Measurements from ENCODE around the gene NXF1. TPM values are rescaled to one million over a fixed set of nuclear protein-coding genes. Genes with fewer than 3 reads are reported as not detected.

The NXF1 gene
- total and polyA plus RNA-seq, 7 experiments from 2014 or later, result 66.9 to 421 (median 175) TPM

- H3K4me3 ChIP-seq (ENCODE audit: low read length), result no peak overlapping the region
- no peaks in the 10 kb centered on the region for H3K9me3 Mint-ChIP-seq
- H3K36me3 ChIP-seq (ENCODE audit: control insufficient read depth in 2 of 3, insufficient read depth in 3 of 3, low read length in 3 of 3), result peaks cover 13 to 47% (median 14%) of the 10 kb centered on the region in 3 experiments
- H3K36me3 Mint-ChIP-seq, result peaks cover 4 to 30% (median 6%) of the 10 kb centered on the region in 5 donors
- POLR2A ChIA-PET, result interaction anchor here (0.7 to 14.1 kb wide), 15 partner anchors 13 to 390 kb away, joined by 3 to 224 read pairs (median 10); partner anchors contain the start of genes EEF1G, HNRNPUL2, NXF1 and SLC3A2
- peak overlapping the region; percentile 56 to 96 (median 94) for H3K4me3 Mint-ChIP-seq
- CTCF ChIA-PET, result interaction anchor here (0.7 to 1.8 kb wide), 2 partner anchors 11 to 445 kb away, joined by 3 to 5 read pairs; no protein-coding TSS in a partner anchor
- intact Hi-C loops (cut with micrococcal nuclease), result loop anchor here in 1 of 2 donors (5.0 kb wide), 1 partner anchor 233 kb away; no protein-coding TSS in a partner anchor
- H3K4me1 Mint-ChIP-seq, result peaks cover 23 to 71% (median 55%) of the 10 kb centered on the region in 7 donors
- H3K27ac Mint-ChIP-seq, result peak overlapping the region; percentile 46 to 99 (median 96)
- peaks cover 40 to 45% of the 10 kb centered on the region in 2 donors for H3K4me1 ChIP-seq (ENCODE audit: control insufficient read depth in 2 of 2, insufficient read depth in 2 of 2, low read length in 2 of 2)
- ATAC-seq (no peak), DNase-seq (no peak)
- H3K27ac ChIP-seq (ENCODE audit: low read depth, low read length), result peak overlapping the region; percentile 38
- no peaks in the 10 kb centered on the region for H3K27me3 Mint-ChIP-seq
- H3K27me3 ChIP-seq (ENCODE audit: control insufficient read depth in 2 of 2, insufficient read depth in 2 of 2, low read length in 2 of 2), result no peaks in the 10 kb centered on the region
- H3K9me3 ChIP-seq (ENCODE audit: control insufficient read depth in 2 of 3, low read length in 3 of 3), result no peaks in the 10 kb centered on the region
Measured at GRCh38 chr11:62789576-62789975, 15.7 kb downstream of the NXF1 start.

DNA sequence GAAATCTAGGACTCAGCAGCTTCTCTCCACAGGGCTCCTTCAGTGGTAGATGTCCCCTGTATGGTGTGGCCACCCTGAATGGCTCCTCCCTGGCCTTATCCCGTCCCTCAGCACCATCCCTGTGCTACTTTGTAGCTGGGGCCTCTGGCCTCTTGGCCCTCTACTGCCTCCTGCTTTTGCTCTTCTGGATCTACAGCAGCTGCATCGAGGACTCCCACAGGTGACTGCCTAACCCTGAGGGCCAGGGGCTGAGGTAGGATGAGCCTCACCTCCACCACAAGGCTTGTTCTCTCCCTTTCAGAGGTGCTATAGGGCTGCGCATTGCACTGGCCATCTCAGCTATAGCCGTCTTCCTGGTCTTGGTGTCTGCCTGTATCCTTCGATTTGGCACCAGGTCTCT, 16.2 kb downstream of the NXF1 start:
- peaks cover 40 to 45% of the 10 kb centered on the region in 2 donors for H3K4me1 ChIP-seq (ENCODE audit: control insufficient read depth in 2 of 2, insufficient read depth in 2 of 2, low read length in 2 of 2)
- H3K27ac Mint-ChIP-seq, result peak overlapping the region; percentile 74 to 99 (median 93)
- H3K4me1 Mint-ChIP-seq, result peaks cover 23 to 65% (median 49%) of the 10 kb centered on the region in 7 donors
- no peaks in the 10 kb centered on the region for H3K27me3 Mint-ChIP-seq
- intact Hi-C loops (cut with micrococcal nuclease), result loop anchor here (1.0 to 5.0 kb wide), 2 partner anchors 57 to 233 kb away; no protein-coding TSS in a partner anchor
- H3K36me3 ChIP-seq (ENCODE audit: control insufficient read depth in 2 of 3, insufficient read depth in 3 of 3, low read length in 3 of 3), result peaks cover 8 to 41% (median 9%) of the 10 kb centered on the region in 3 experiments
- H3K27me3 ChIP-seq (ENCODE audit: control insufficient read depth in 2 of 2, insufficient read depth in 2 of 2, low read length in 2 of 2), result no peaks in the 10 kb centered on the region
- no peaks in the 10 kb centered on the region for H3K9me3 Mint-ChIP-seq
- no peaks in the 10 kb centered on the region for H3K9me3 ChIP-seq (ENCODE audit: control insufficient read depth in 2 of 3, low read length in 3 of 3)
- peaks cover 0 to 25% (median under 1%) of the 10 kb centered on the region in 5 donors for H3K36me3 Mint-ChIP-seq
- peak overlapping the region; percentile 66 to 97 (median 96) for H3K4me3 Mint-ChIP-seq
- DNase-seq (no peak), ATAC-seq (no peak)
- no peak overlapping the region for H3K4me3 ChIP-seq (ENCODE audit: low read length)
- ChIA-PET POLR2A (interaction anchor here (0.7 to 14.1 kb wide), 16 partner anchors 13 to 215 kb away, joined by 3 to 224 read pairs (median 22); partner anchors contain the start of genes EEF1G, HNRNPUL2, NXF1 and POLR2G), CTCF (interaction anchor here (0.7 to 2.0 kb wide), 2 partner anchors 73 to 444 kb away, joined by 3 to 10 read pairs; no protein-coding TSS in a partner anchor)
- peak overlapping the region; percentile 38 for H3K27ac ChIP-seq (ENCODE audit: low read depth, low read length)

GRCh38 chr11:62787005-62787759, 18.1 kb downstream of the NXF1 start, which contains the start of gene TMEM179B:
TSS of gene TMEM179B (plus strand) at chr11:62787402. CDS start at chr11:62787432, 30 bp downstream.
- Histone ChIP-seq H3K4me1 (ENCODE audit: control insufficient read depth in 2 of 2, insufficient read depth in 2 of 2, low read length in 2 of 2) (peaks cover 32 to 38% of the 10 kb centered on the region in 2 donors), H3K27ac (ENCODE audit: low read depth, low read length) (peak within 1 kb of the TSS; percentile 93), H3K4me3 (ENCODE audit: low read length) (peak within 1 kb of the TSS; percentile 82), H3K27me3 (ENCODE audit: control insufficient read depth in 2 of 2, insufficient read depth in 2 of 2, low read length in 2 of 2) (no peaks in the 10 kb centered on the region), H3K36me3 (ENCODE audit: control insufficient read depth in 2 of 3, insufficient read depth in 3 of 3, low read length in 3 of 3) (peaks cover 0 to 47% (median 6%) of the 10 kb centered on the region in 3 experiments), H3K9me3 (ENCODE audit: control insufficient read depth in 2 of 3, low read length in 3 of 3) (no peaks in the 10 kb centered on the region)
- Mint-ChIP-seq H3K27ac (peak within 1 kb of the TSS; percentile 91 to 99 (median 96)), H3K27me3 (no peaks in the 10 kb centered on the region), H3K4me1 (peaks cover 22 to 59% (median 42%) of the 10 kb centered on the region in 7 donors), H3K9me3 (no peaks in the 10 kb centered on the region), H3K4me3 (peak within 1 kb of the TSS; percentile 93 to 97 (median 96)), H3K36me3 (peaks cover 0 to 22% (median 4%) of the 10 kb centered on the region in 5 donors)
- DNase-seq (peak; percentile 87 to 98 (median 95)), ATAC-seq (peak; percentile 83)
- ChIA-PET POLR2A (interaction anchor here (0.7 to 14.1 kb wide), 29 partner anchors 12 to 195 kb away, joined by 3 to 224 read pairs (median 10); partner anchors contain the start of genes C11orf98, CSKMT, HNRNPUL2 and INTS5), CTCF (interaction anchor here (0.7 to 3.4 kb wide), 24 partner anchors 9 to 392 kb away, joined by 3 to 34 read pairs (median 6); partner anchors contain the start of genes HNRNPUL2, POLR2G, SLC3A2 and STX5)
- intact Hi-C loops (cut with micrococcal nuclease), result loop anchor here (1.0 to 5.0 kb wide), 12 partner anchors 18 to 235 kb away; partner anchors contain the start of genes NXF1 (in 2 of the 2), STX5 (in 2 of the 2), TEX54 (in 2 of the 2) and POLR2G (in 1 of the 2)

DNA sequence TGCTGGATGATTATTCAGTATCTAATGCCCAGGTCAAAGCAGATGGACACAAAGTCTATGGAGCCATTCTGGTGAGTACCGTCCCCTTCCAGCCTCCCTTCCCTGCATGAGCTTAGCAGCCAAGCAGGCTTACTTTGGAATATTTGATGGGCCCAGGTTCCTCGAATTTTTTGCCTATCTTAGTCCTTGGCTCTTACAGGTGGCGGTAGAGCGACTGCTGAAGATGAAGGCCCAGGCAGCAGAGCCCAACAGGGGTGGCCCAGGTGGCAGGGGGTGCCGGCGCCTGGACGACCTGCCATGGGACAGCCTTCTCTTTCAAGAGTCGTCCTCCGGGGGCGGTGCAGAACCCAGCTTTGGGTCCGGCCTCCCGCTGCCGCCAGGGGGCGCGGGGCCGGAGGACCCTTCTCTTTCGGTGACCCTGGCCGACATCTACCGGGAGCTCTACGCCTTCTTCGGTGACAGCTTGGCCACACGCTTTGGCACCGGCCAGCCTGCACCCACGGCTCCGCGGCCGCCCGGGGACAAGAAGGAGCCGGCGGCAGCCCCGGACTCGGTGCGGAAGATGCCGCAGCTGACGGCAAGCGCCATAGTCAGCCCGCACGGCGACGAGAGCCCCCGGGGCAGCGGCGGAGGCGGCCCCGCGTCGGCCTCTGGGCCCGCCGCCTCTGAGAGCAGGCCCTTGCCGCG, 18.8 kb downstream of the NXF1 start:
- Mint-ChIP-seq H3K36me3 (peaks cover 0 to 20% (median 4%) of the 10 kb centered on the region in 5 donors), H3K9me3 (no peaks in the 10 kb centered on the region), H3K27me3 (no peaks in the 10 kb centered on the region), H3K27ac (peak overlapping the region; percentile 88 to 99 (median 95)), H3K4me3 (peak overlapping the region; percentile 85 to 96 (median 90)), H3K4me1 (peaks cover 19 to 53% (median 38%) of the 10 kb centered on the region in 7 donors)
- Histone ChIP-seq H3K27ac (ENCODE audit: low read depth, low read length) (peak overlapping the region; percentile 93), H3K4me3 (ENCODE audit: low read length) (peak overlapping the region; percentile 82), H3K36me3 (ENCODE audit: control insufficient read depth in 2 of 3, insufficient read depth in 3 of 3, low read length in 3 of 3) (peaks cover 0 to 50% (median 6%) of the 10 kb centered on the region in 3 experiments), H3K27me3 (ENCODE audit: control insufficient read depth in 2 of 2, insufficient read depth in 2 of 2, low read length in 2 of 2) (no peaks in the 10 kb centered on the region), H3K9me3 (ENCODE audit: control insufficient read depth in 2 of 3, low read length in 3 of 3) (no peaks in the 10 kb centered on the region), H3K4me1 (ENCODE audit: control insufficient read depth in 2 of 2, insufficient read depth in 2 of 2, low read length in 2 of 2) (peaks cover 30 to 35% of the 10 kb centered on the region in 2 donors)
- ChIA-PET CTCF (interaction anchor here (0.6 to 3.4 kb wide), 26 partner anchors 9 to 392 kb away, joined by 3 to 34 read pairs (median 5); partner anchors contain the start of genes HNRNPUL2, INTS5, POLR2G and SLC3A2), POLR2A (interaction anchor here (0.7 to 14.1 kb wide), 29 partner anchors 8 to 195 kb away, joined by 3 to 224 read pairs (median 9); partner anchors contain the start of genes C11orf98, CSKMT, HNRNPUL2 and INTS5)
- intact Hi-C loops (cut with micrococcal nuclease), result loop anchor here (1.0 to 5.0 kb wide), 16 partner anchors 15 to 236 kb away; partner anchors contain the start of genes NXF1 (in 2 of the 2), POLR2G (in 2 of the 2), STX5 (in 2 of the 2) and TAF6L (in 2 of the 2)
- ATAC-seq (peak; percentile 80), DNase-seq (peak; percentile 76 to 90 (median 81))

DNA sequence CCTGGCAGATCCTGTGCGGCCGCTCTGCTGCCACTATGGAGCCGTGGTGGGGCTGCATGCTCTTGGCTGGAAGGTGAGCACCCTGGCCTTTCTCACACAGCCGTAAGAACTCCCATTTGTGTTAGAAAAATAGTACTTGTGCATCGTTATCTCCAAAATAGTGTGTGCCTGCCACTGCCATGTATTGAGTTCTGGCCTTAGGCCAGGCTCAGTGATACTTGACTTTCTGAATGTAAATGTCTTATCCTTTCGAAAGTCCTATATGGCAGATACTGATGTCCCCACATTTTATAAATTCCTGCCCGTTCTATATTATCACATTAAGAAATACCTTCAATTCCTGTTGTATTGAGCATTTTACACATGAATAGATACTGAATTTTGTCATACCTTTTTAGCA, 22.5 kb downstream of the NXF1 start:
- H3K36me3 Mint-ChIP-seq, result peaks cover 0 to 13% (median 4%) of the 10 kb centered on the region in 5 donors
- peaks cover 0 to 18% (median 12%) of the 10 kb centered on the region in 7 donors for H3K4me1 Mint-ChIP-seq
- H3K27me3 Mint-ChIP-seq, result no peaks in the 10 kb centered on the region
- H3K9me3 Mint-ChIP-seq, result no peaks in the 10 kb centered on the region
- Histone ChIP-seq H3K27ac (ENCODE audit: low read depth, low read length) (no peak overlapping the region), H3K9me3 (ENCODE audit: control insufficient read depth in 2 of 3, low read length in 3 of 3) (no peaks in the 10 kb centered on the region), H3K4me1 (ENCODE audit: control insufficient read depth in 2 of 2, insufficient read depth in 2 of 2, low read length in 2 of 2) (peaks cover 8 to 11% of the 10 kb centered on the region in 2 donors), H3K4me3 (ENCODE audit: low read length) (no peak overlapping the region), H3K36me3 (ENCODE audit: control insufficient read depth in 2 of 3, insufficient read depth in 3 of 3, low read length in 3 of 3) (peaks cover 0 to 35% (median 0%) of the 10 kb centered on the region in 3 experiments), H3K27me3 (ENCODE audit: control insufficient read depth in 2 of 2, insufficient read depth in 2 of 2, low read length in 2 of 2) (no peaks in the 10 kb centered on the region)
- H3K4me3 Mint-ChIP-seq, result no peak overlapping the region
- ATAC-seq (no peak), DNase-seq (no peak)
- CTCF ChIA-PET, result no interaction called here
- intact Hi-C loops (cut with micrococcal nuclease), result no loop called here
- POLR2A ChIA-PET, result interaction anchor here (0.9 kb wide), 1 partner anchor 45 kb away, joined by 3 read pairs; no protein-coding TSS in a partner anchor
- H3K27ac Mint-ChIP-seq, result peak overlapping the region in 1 of 9 donors; percentile 57
